D721Med (cell line): ENCODE measurements around the gene FREM1.

Experiments used
- DNase-seq: peaks from one replicate; pipeline ENCODE4 v3.0.0; 2011; ENCODE audit warnings: low spot score; ENCODE audit not compliant: insufficient read length
- FAIRE-seq: peaks from 2 replicates; lab custom pipeline; 2011; peaks lifted over from hg19 to GRCh38; lab: Jason Lieb, UNC
- CTCF ChIP-seq: IDR thresholded peaks from 2 replicates; pipeline ENCODE4 v1.5.1; 2012; ENCODE audit warnings: mild to moderate bottlenecking, control low read depth; ENCODE audit not compliant: insufficient read depth; ENCODE audit errors: missing control alignments

Gene FREM1

GRCh38 chr9:14806941-14807520 lies 103.2 kb downstream of the FREM1 start:
- FAIRE-seq (no peak), DNase-seq (no peak)
- no peak for TF ChIP-seq CTCF

- FAIRE-seq: no peak
- DNase-seq: no peak
- no peak for TF ChIP-seq CTCF
These were observed 111.2 kb downstream of the FREM1 start for GRCh38 chr9:14799030-14799429.

- no peak for DNase-seq
- no peak for FAIRE-seq
- TF ChIP-seq CTCF: no peak
These were observed 112.8 kb downstream of the FREM1 start for GRCh38 chr9:14797435-14797834.

GRCh38 chr9:14793389-14793788 lies 116.8 kb downstream of the FREM1 start:
- FAIRE-seq (no peak), DNase-seq (no peak)
- no peak for TF ChIP-seq CTCF

- FAIRE-seq: no peak
- DNase-seq: no peak
- no peak for TF ChIP-seq CTCF
These were observed 119.6 kb downstream of the FREM1 start for GRCh38 chr9:14790628-14791027.

GRCh38 chr9:14788846-14789245 lies 121.4 kb downstream of the FREM1 start:
- no peak for TF ChIP-seq CTCF
- DNase-seq (no peak), FAIRE-seq (no peak)

GRCh38 chr9:14783358-14783757 lies 126.9 kb downstream of the FREM1 start:
- DNase-seq: no peak
- no peak for TF ChIP-seq CTCF
- no peak for FAIRE-seq
